H1 (cell line): ENCODE data around the gene SYK. TPM values are rescaled to one million over a fixed set of nuclear protein-coding genes. Genes with fewer than 3 reads are reported as not detected.

Experiments
- CTCF ChIA-PET: fragments of 300-600 bp; sonication (Branson Sonifier 250); formaldehyde crosslinking; loops from one replicate; lab custom pipeline; 2021; ENCODE audit not compliant: partially characterized antibody; lab: Charles Lee
- POLR2A ChIA-PET: fragments of 300-600 bp; sonication (Branson Sonifier 250); formaldehyde crosslinking; loops from one replicate; lab custom pipeline; 2021; ENCODE audit warnings: inconsistent platforms; ENCODE audit not compliant: partially characterized antibody; lab: Charles Lee
- DNase-seq, 2 experiments: peaks; one replicate each; pipeline versions ENCODE4 v3.0.0 to v3.0.0-alpha.2; 2010 to 2022; ENCODE audit warnings: low spot score in 2 of 2, low read depth in 1 of 2, mixed read lengths in 1 of 2
- FAIRE-seq: peaks from 2 replicates; lab custom pipeline; 2011; peaks lifted over from hg19 to GRCh38; lab: Jason Lieb, UNC
- H2AFZ ChIP-seq: 2 replicates; pipeline ENCODE4 v1.8.1; 2012; ENCODE audit warnings: low read length, inconsistent platforms
- H2AK5ac ChIP-seq: 2 replicates; pipeline ENCODE4 v1.6.1; 2013; ENCODE audit warnings: low read depth, low read length
- H2BK120ac ChIP-seq: replicated peaks from 2 replicates; pipeline ENCODE3; 2013; ENCODE audit warnings: low read depth, low read length, inconsistent platforms
- H2BK12ac ChIP-seq: 2 replicates; pipeline ENCODE4 v1.6.1; 2013; ENCODE audit warnings: low read depth, low read length
- H2BK15ac ChIP-seq: 2 replicates; pipeline ENCODE4 v1.6.1; 2013; ENCODE audit warnings: low read length
- H2BK20ac ChIP-seq: 2 replicates; pipeline ENCODE4 v1.6.1; 2013; ENCODE audit warnings: low read length
- H2BK5ac ChIP-seq: 2 replicates; pipeline ENCODE4 v1.6.1; 2013; ENCODE audit warnings: low read depth, low read length
- H3K14ac ChIP-seq: 2 replicates; pipeline ENCODE4 v1.6.1; 2013; ENCODE audit warnings: inconsistent platforms; ENCODE audit not compliant: insufficient read length
- H3K18ac ChIP-seq: 2 replicates; pipeline ENCODE4 v1.6.1; 2013; ENCODE audit warnings: low read length; ENCODE audit errors: extremely low read depth
- H3K23ac ChIP-seq: 2 replicates; pipeline ENCODE4 v1.6.1; 2013; ENCODE audit warnings: inconsistent platforms; ENCODE audit not compliant: insufficient read length
- H3K23me2 ChIP-seq: 2 replicates; pipeline ENCODE4 v1.6.1; 2013; ENCODE audit warnings: low read depth, low read length
- H3K27ac ChIP-seq: 2 replicates; pipeline ENCODE4 v1.6.1; 2011; ENCODE audit warnings: low read depth, low read length, inconsistent platforms
- H3K27me3 ChIP-seq, 4 experiments: replicated peaks in 1 of 4; 1 replicate in 1 of 4; 2 replicates in 3 of 4; pipeline versions ENCODE4 v1.6.1 to v1.8.1; 2011 to 2013; ENCODE audit warnings: low read length in 3 of 4, mild to moderate bottlenecking in 3 of 4, inconsistent platforms in 2 of 4, mixed read lengths in 2 of 4, moderate library complexity in 1 of 4; ENCODE audit not compliant: control insufficient read depth in 3 of 4, insufficient read depth in 3 of 4; ENCODE audit errors: extremely low read depth in 1 of 4
- H3K36me3 ChIP-seq, 4 experiments: 2 replicates each; pipeline versions ENCODE4 v1.6.1 to v1.8.1; 2011 to 2013; ENCODE audit warnings: mild to moderate bottlenecking in 4 of 4, low read length in 3 of 4, moderate library complexity in 2 of 4, control low read depth in 1 of 4, inconsistent platforms in 1 of 4; ENCODE audit not compliant: insufficient read depth in 4 of 4, control insufficient read depth in 2 of 4
- H3K4ac ChIP-seq: replicated peaks from 2 replicates; pipeline ENCODE3; 2013; ENCODE audit warnings: low read length, low read depth, mixed read lengths, inconsistent platforms; ENCODE audit not compliant: insufficient read length
- H3K4me1 ChIP-seq, 4 experiments: replicated peaks in 1 of 4; 1 replicate in 1 of 4; 2 replicates in 3 of 4; pipeline versions ENCODE4 v1.6.1 to v1.8.1; 2011 to 2013; ENCODE audit warnings: low read length in 3 of 4, inconsistent platforms in 2 of 4, mixed read lengths in 1 of 4; ENCODE audit not compliant: insufficient read depth in 4 of 4, control insufficient read depth in 3 of 4
- H3K4me2 ChIP-seq, 2 experiments: 2 replicates each; pipeline versions ENCODE4 v1.6.1 to v1.8.1; 2011 to 2013; ENCODE audit warnings: low read depth in 2 of 2, low read length in 2 of 2, control low read depth in 1 of 2, inconsistent platforms in 1 of 2, mild to moderate bottlenecking in 1 of 2; ENCODE audit not compliant: insufficient read depth in 1 of 2
- H3K4me3 ChIP-seq, 4 experiments: fragments of 200-600, 300-600 bp in 1 of 4; sonication (generic), shearing (Covaris generic), sonication (Bioruptor Twin) in 1 of 4; 2 replicates each; pipeline versions ENCODE4 v1.5.1 to v1.8.1; 2011 to 2016; ENCODE audit warnings: low read length in 4 of 4, low read depth in 3 of 4, control low read depth in 2 of 4, inconsistent platforms in 2 of 4, mild to moderate bottlenecking in 2 of 4, mixed read lengths in 1 of 4, moderate library complexity in 1 of 4; ENCODE audit not compliant: insufficient read depth in 2 of 4; ENCODE audit errors: extremely low read depth in 1 of 4
- H3K56ac ChIP-seq: replicated peaks from 2 replicates; pipeline ENCODE3; 2013; ENCODE audit warnings: low read depth, mild to moderate bottlenecking, mixed read lengths, low read length, inconsistent platforms; ENCODE audit not compliant: insufficient read length
- H3K79me1 ChIP-seq: 2 replicates; pipeline ENCODE4 v1.6.1; 2013; ENCODE audit warnings: low read depth, low read length, control low read depth
- H3K79me2 ChIP-seq, 2 experiments: 2 replicates each; pipeline versions ENCODE4 v1.6.1 to v1.8.1; 2012 to 2013; ENCODE audit warnings: low read length in 2 of 2, mild to moderate bottlenecking in 2 of 2, inconsistent platforms in 1 of 2; ENCODE audit not compliant: insufficient read depth in 2 of 2, control insufficient read depth in 1 of 2
- H3K9ac ChIP-seq, 4 experiments: replicated peaks in 1 of 4; 1 replicate in 1 of 4; 2 replicates in 3 of 4; pipeline versions ENCODE4 v1.6.1 to v1.8.1; 2011 to 2013; ENCODE audit warnings: low read depth in 3 of 4, low read length in 3 of 4, control low read depth in 2 of 4, mild to moderate bottlenecking in 2 of 4, moderate library complexity in 2 of 4, inconsistent platforms in 1 of 4; ENCODE audit errors: extremely low read depth in 1 of 4
- H3K9me3 ChIP-seq, 2 experiments: 2 replicates each; pipeline versions ENCODE4 v1.6.1 to v1.8.1; 2012 to 2013; ENCODE audit warnings: mild to moderate bottlenecking in 2 of 2, moderate library complexity in 2 of 2, control low read depth in 1 of 2, inconsistent platforms in 1 of 2, low read depth in 1 of 2, low read length in 1 of 2, mixed read lengths in 1 of 2; ENCODE audit not compliant: insufficient read depth in 2 of 2
- H4K20me1 ChIP-seq, 2 experiments: replicated peaks in 1 of 2; 2 replicates each; pipeline versions ENCODE3 to v1.8.1; 2011 to 2013; ENCODE audit warnings: inconsistent platforms in 2 of 2, low read length in 2 of 2, mild to moderate bottlenecking in 1 of 2; ENCODE audit not compliant: insufficient read depth in 2 of 2, control insufficient read depth in 1 of 2
- H4K5ac ChIP-seq: 2 replicates; pipeline ENCODE4 v1.6.1; 2013; ENCODE audit warnings: low read length, low read depth, mixed read lengths, inconsistent platforms; ENCODE audit not compliant: insufficient read length
- H4K8ac ChIP-seq: 2 replicates; pipeline ENCODE4 v1.8.0; 2013; ENCODE audit warnings: mild to moderate bottlenecking, moderate library complexity, low read length, inconsistent platforms; ENCODE audit not compliant: insufficient read depth; ENCODE audit errors: extremely low read depth
- H4K91ac ChIP-seq: replicated peaks from 2 replicates; pipeline ENCODE3; 2013; ENCODE audit warnings: low read length, mixed read lengths, inconsistent platforms; ENCODE audit not compliant: insufficient read length
- ASH2L ChIP-seq: fragments of 200-600, 300-600 bp; sonication (generic); IDR thresholded peaks from one replicate; pipeline ENCODE4 v1.7.1; 2017; ENCODE audit warnings: low read length
- ATF2 ChIP-seq: IDR thresholded peaks from 2 replicates; pipeline ENCODE4 v1.6.1; 2012; ENCODE audit warnings: low read length, inconsistent platforms
- MAFK ChIP-seq: IDR thresholded peaks from 2 replicates; pipeline ENCODE4 v1.6.1; 2012; ENCODE audit warnings: low read depth, mild to moderate bottlenecking, improper control_type of control experiment, low read length
- PHF8 ChIP-seq: fragments of 200-600 bp; sonication (generic); conservative IDR thresholded peaks from 2 replicates; pipeline ENCODE4 v1.7.1; 2012; ENCODE audit warnings: low read depth, mild to moderate bottlenecking, inconsistent platforms, low read length, moderate library complexity
- POU5F1 ChIP-seq: IDR thresholded peaks from 2 replicates; pipeline ENCODE4 v1.6.1; 2011; ENCODE audit warnings: low read depth, mild to moderate bottlenecking, low read length, moderate library complexity
- RAD21 ChIP-seq, 2 experiments: IDR thresholded peaks in 1 of 2; conservative IDR thresholded peaks in 1 of 2; 2 replicates each; pipeline ENCODE4 v1.6.1; 2011; ENCODE audit warnings: low read depth in 2 of 2, low read length in 2 of 2, improper control_type of control experiment in 1 of 2, inconsistent platforms in 1 of 2, mild to moderate bottlenecking in 1 of 2, moderate library complexity in 1 of 2
- WGBS, 2 experiments: shearing (Covaris generic) in 1 of 2; methylation state at CpG; one replicate each; pipeline versions ENCODE4 v1.1.6 to v1.1.7; 2013 to 2015; ENCODE audit warnings: low lambda C conversion rate in 2 of 2, mixed read lengths in 2 of 2, inconsistent platforms in 1 of 2, low coverage in 1 of 2, missing lambda C conversion rate in 1 of 2; ENCODE audit not compliant: insufficient replicate concordance in 2 of 2, insufficient coverage in 1 of 2, insufficient read length in 1 of 2; ENCODE audit errors: extremely low coverage in 1 of 2, missing lambda C conversion rate in 1 of 2; 5-methylcytosine and 5-hydroxymethylcytosine counted together
- polyA plus RNA-seq, 7 experiments: library from polyadenylated mRNA; depleted of rRNA in 3 of 7; stranded (reverse) in 5 of 7; unstranded in 2 of 7; fragments of >200 nt in 5 of 7; fragments of 200-250 nt in 2 of 7; gene quantifications; 1 replicate in 5 of 7; 2 replicates in 1 of 7; 4 replicates in 1 of 7; pipeline versions ENCODE4 v1.2.1 to v1.2.3, GENCODE V29; 2011 to 2013; ENCODE audit warnings: missing spikeins in 2 of 7, mixed read lengths in 2 of 7
- total RNA-seq: library from RNA; stranded (reverse); fragmentation: NEBNext Ultra II Directional; extraction: Animal tissue kit (Norgen Biotek cat#: 25700); gene quantifications from 2 replicates; pipeline ENCODE4 v1.2.1, GENCODE V29; 2021
- TF ChIP-seq, protein P1 (sequence below), 3 experiments: IDR thresholded peaks; 1 replicate in 2 of 3; 2 replicates in 1 of 3; pipeline versions ENCODE4 v1.5.1 to v1.6.1; 2011; ENCODE audit warnings: low read length in 3 of 3, mild to moderate bottlenecking in 3 of 3, inconsistent platforms in 2 of 3, low read depth in 1 of 3, moderate library complexity in 1 of 3; ENCODE audit not compliant: insufficient read depth in 1 of 3; ENCODE audit errors: control extremely low read depth in 1 of 3

SYK gene
- total and polyA plus RNA-seq, 2 of the 8 experiments (the other 6 are each of a cell fraction or from before 2014, with no cell fraction given), result 1.5 to 4.4 TPM

DNA sequence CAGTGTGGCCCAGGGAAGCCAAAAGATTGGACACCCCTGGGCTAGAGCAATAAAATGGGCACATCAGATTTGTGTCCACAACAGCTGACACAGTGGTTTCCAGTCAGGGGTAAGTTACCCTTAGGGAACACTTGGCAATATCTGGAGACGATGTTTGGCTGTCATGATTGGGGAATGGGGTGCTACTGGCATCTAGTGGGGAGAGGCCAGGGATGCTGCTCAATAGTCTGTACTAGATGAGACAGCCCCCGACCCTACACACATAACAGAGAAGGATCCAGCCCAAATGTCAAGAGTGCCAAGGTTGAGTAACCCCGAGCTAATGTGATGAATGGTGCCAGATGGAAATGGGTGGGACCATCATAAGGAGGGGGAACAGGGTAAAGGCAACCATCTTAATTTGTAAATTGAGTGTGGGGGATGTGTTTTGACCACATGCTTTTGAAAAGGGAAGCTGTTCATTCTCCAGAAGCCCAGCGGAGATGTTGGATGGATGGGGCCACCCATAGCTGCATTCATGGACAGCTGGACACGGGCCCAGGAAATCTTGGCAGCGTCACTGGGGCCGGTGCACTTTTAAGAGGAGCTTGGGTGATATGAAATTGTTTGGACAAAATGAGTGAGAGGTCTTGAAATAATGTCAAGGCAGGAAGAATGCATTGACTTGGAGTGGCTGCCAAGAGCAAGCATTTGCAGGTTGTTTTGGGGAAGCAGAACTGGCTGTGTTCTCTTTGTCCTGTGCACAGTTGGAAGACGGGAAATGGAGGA is 33.4 kb downstream of the SYK start:
- H3K4me2 ChIP-seq, result no peak overlapping the region
- no peak overlapping the region for H3K4me3 ChIP-seq
- TF ChIP-seq, protein P1, sequence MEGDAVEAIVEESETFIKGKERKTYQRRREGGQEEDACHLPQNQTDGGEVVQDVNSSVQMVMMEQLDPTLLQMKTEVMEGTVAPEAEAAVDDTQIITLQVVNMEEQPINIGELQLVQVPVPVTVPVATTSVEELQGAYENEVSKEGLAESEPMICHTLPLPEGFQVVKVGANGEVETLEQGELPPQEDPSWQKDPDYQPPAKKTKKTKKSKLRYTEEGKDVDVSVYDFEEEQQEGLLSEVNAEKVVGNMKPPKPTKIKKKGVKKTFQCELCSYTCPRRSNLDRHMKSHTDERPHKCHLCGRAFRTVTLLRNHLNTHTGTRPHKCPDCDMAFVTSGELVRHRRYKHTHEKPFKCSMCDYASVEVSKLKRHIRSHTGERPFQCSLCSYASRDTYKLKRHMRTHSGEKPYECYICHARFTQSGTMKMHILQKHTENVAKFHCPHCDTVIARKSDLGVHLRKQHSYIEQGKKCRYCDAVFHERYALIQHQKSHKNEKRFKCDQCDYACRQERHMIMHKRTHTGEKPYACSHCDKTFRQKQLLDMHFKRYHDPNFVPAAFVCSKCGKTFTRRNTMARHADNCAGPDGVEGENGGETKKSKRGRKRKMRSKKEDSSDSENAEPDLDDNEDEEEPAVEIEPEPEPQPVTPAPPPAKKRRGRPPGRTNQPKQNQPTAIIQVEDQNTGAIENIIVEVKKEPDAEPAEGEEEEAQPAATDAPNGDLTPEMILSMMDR (IDR thresholded peaks at IDR 0.05; ENCODE audit: control extremely low read depth in 1 of 3, insufficient read depth in 1 of 3, low read depth in 1 of 3, low read length in 3 of 3), result peak in 2 of 3 experiments; percentile 6 to 23; a peak in 3 of 4 replicates
- TF ChIP-seq RAD21 (IDR thresholded peaks at IDR 0.05 in 1 of 2, conservative IDR thresholded peaks at IDR 0.05 in 1 of 2; ENCODE audit: low read depth in 2 of 2, low read length in 2 of 2) (peak; percentile 28 to 48), ATF2 (no peak), MAFK (no peak), POU5F1 (no peak), ASH2L (no peak), PHF8 (no peak)
- TF ChIP-seq, all 59 proteins: peak for 2
- Histone ChIP-seq H2BK120ac (no peak overlapping the region), H3K9me3 (no peaks in the 10 kb centered on the region), H2BK12ac (no peak overlapping the region), H4K8ac (no peak overlapping the region), H3K23me2 (no peaks in the 10 kb centered on the region), H4K91ac (no peak overlapping the region), H3K23ac (no peak overlapping the region), H3K56ac (no peak overlapping the region), H4K5ac (no peak overlapping the region), H3K27me3 (no peaks in the 10 kb centered on the region), H4K20me1 (no peaks in the 10 kb centered on the region), H2BK15ac (no peak overlapping the region), H3K4me1 (no peaks in the 10 kb centered on the region; a peak in 1 of 7 replicates), H3K18ac (no peak overlapping the region), H2BK5ac (no peak overlapping the region), H3K4ac (no peak overlapping the region), H3K27ac (no peak overlapping the region), H2AK5ac (no peak overlapping the region), H2AFZ (no peak overlapping the region), H3K79me2 (no peaks in the 10 kb centered on the region), H3K14ac (no peak overlapping the region), H3K36me3 (no peaks in the 10 kb centered on the region), H2BK20ac (no peak overlapping the region), H3K9ac (no peak overlapping the region), H3K79me1 (no peaks in the 10 kb centered on the region)
- no peak for FAIRE-seq
- POLR2A ChIA-PET, result interaction anchor here (1.3 kb wide), 1 partner anchor 9 kb away, joined by 4 read pairs; no protein-coding TSS in a partner anchor
- WGBS, 2 experiments, result 75% methylated on average over 8 of the region's 8 CpGs; no CpG with 5 or more reads in 1 of the 2 experiments
- CTCF ChIA-PET, result interaction anchor here (0.7 to 1.7 kb wide), 9 partner anchors 14 to 80 kb away, joined by 3 to 5 read pairs (median 3); no protein-coding TSS in a partner anchor
- DNase-seq, result no peak
